Vagina (tissue), 2 donors: ENCODE data around the gene ACVR1. TPM values are rescaled to one million over a fixed set of nuclear protein-coding genes. Genes with fewer than 3 reads are reported as not detected.

Experiments used
- DNase-seq, 2 donors: peaks; one replicate each; pipeline ENCODE4 v3.0.0-alpha.2; 2017; ENCODE audit errors: extremely low spot score in 2 of 2
- H3K27ac ChIP-seq: fragments of 200-600 bp; sonication (generic); one replicate; pipeline ENCODE4 v1.5.1; 2019
- H3K27me3 ChIP-seq: fragments of 200-600 bp; sonication (generic); one replicate; pipeline ENCODE4 v1.5.1; 2019
- H3K36me3 ChIP-seq, 2 donors: fragments of 200-600 bp; sonication (generic); one replicate each; pipeline ENCODE4 v1.5.1; 2017 to 2019
- H3K4me1 ChIP-seq: fragments of 200-600 bp; sonication (generic); one replicate; pipeline ENCODE4 v1.5.1; 2019
- H3K4me3 ChIP-seq, 2 donors: fragments of 200-600 bp; sonication (generic); 1 replicate in 1 of 2; 2 replicates in 1 of 2; pipeline ENCODE4 v1.5.1; 2016 to 2019
- H3K9me3 ChIP-seq: fragments of 200-600 bp; sonication (generic); one replicate; pipeline ENCODE4 v1.5.1; 2019
- POLR2A ChIP-seq, 2 donors: fragments of 450-650 bp; IDR thresholded peaks; one replicate each; pipeline ENCODE4 v1.6.1; 2017; ENCODE audit warnings: antibody characterized with exemption in 2 of 2, mild to moderate bottlenecking in 2 of 2, moderate library complexity in 2 of 2
- POLR2AphosphoS5 ChIP-seq, 2 donors: sonication (generic); formaldehyde crosslinking; IDR thresholded peaks; one replicate each; pipeline ENCODE4 v1.9.0; 2017; ENCODE audit warnings: antibody characterized with exemption in 2 of 2, mild to moderate bottlenecking in 2 of 2, low read depth in 1 of 2; ENCODE audit not compliant: insufficient read depth in 1 of 2
- intact Hi-C: fragments of 100-400 bp; cut with DNase I; formaldehyde crosslinking; loops from one replicate; pipeline ENCODE4 v1.15.1; 2023
- total RNA-seq: library from RNA; depleted of rRNA; stranded (reverse); fragments of >200 nt; gene quantifications from one replicate; pipeline ENCODE4 v1.2.3, GENCODE V29; 2016
- TF ChIP-seq, protein P1 (sequence below), 3 experiments: fragments of 450-650 bp in 2 of 3; fragments of 200-600 bp in 1 of 3; sonication (generic) in 1 of 3; IDR thresholded peaks; one replicate each; pipeline ENCODE4 v1.5.1; 2017 to 2019; ENCODE audit warnings: antibody characterized with exemption in 3 of 3, mild to moderate bottlenecking in 2 of 3, moderate library complexity in 2 of 3

Gene ACVR1
- total RNA-seq, 1 donor from 2014 or later: 25.8 TPM

DNA sequence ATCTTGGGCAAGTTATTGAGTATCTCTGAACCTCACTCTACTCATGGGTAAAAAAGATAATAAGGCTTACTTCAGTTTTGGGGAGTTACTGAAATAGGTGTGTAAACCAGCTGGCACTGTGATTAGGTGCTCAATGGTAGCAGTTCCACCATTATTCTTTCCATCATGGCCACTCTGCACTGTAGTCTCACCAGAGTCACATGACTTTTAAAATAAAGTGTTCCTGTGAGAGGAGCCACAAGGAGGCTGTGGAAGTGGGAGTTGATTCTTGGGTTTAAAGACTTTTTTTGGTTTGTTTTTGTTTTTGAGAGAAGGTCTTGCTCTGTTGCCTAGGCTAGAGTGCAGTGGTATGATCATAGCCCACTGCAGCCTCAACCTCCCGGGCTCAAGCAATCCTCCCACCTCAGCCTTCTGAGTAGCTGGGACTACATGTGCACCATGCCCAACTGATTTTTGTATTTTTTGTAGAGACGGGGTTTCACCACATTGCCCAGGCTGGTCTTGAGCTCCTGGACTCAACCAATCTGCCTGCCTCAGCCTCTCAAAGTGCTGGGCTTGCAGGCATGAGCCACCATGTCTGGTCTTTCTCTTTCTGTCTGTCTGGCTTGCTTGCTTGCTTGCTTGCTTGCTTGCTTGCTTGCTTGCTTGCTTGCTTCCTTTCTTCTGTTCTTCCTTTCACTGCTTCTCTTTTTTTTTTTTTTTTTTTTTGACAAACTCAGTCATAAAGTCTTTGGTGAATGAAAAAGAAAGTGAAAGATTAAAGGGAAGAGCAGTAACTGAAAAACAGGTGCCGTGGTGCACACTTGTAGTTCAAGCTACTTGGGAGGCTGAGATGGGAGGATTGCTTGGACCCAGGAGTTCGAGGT lies 21.2 kb upstream of the ACVR1 start:
- Histone ChIP-seq H3K27ac (no peak overlapping the region), H3K36me3 (no peaks in the 10 kb centered on the region), H3K4me3 (no peak overlapping the region), H3K9me3 (no peaks in the 10 kb centered on the region), H3K4me1 (peaks cover 15% of the 10 kb centered on the region), H3K27me3 (no peaks in the 10 kb centered on the region)
- no peak for DNase-seq
- TF ChIP-seq POLR2AphosphoS5 (IDR thresholded peaks at IDR 0.05; ENCODE audit: insufficient read depth in 1 of 2, low read depth in 1 of 2) (no peak), POLR2A (IDR thresholded peaks at IDR 0.05) (no peak)
- TF ChIP-seq, protein P1, sequence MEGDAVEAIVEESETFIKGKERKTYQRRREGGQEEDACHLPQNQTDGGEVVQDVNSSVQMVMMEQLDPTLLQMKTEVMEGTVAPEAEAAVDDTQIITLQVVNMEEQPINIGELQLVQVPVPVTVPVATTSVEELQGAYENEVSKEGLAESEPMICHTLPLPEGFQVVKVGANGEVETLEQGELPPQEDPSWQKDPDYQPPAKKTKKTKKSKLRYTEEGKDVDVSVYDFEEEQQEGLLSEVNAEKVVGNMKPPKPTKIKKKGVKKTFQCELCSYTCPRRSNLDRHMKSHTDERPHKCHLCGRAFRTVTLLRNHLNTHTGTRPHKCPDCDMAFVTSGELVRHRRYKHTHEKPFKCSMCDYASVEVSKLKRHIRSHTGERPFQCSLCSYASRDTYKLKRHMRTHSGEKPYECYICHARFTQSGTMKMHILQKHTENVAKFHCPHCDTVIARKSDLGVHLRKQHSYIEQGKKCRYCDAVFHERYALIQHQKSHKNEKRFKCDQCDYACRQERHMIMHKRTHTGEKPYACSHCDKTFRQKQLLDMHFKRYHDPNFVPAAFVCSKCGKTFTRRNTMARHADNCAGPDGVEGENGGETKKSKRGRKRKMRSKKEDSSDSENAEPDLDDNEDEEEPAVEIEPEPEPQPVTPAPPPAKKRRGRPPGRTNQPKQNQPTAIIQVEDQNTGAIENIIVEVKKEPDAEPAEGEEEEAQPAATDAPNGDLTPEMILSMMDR (IDR thresholded peaks at IDR 0.05): no peak
- intact Hi-C loops: no loop called here

DNA sequence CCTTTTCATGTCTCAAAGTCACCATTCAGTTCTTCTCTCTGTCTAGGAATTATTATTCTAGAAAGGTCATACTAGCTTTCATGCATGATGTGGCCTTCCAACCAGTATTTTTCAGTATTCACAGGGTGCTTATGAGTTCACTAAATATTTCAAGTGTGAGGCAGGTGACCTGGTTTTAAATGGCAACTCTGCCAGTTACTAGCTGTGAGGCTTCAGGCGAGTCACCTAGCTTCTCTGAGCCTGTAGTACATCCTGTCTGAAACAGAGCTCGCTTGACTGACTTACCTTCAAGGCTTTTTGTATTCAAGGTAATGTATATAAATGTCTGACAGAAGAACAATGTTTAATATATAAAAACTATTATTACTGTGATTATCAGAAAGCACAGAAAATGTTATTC lies 19.4 kb upstream of the ACVR1 start:
- Histone ChIP-seq H3K4me1 (peaks cover 15% of the 10 kb centered on the region), H3K4me3 (no peak overlapping the region), H3K27ac (peak overlapping the region; percentile 31), H3K9me3 (no peaks in the 10 kb centered on the region), H3K27me3 (no peaks in the 10 kb centered on the region), H3K36me3 (no peaks in the 10 kb centered on the region)
- intact Hi-C loops: no loop called here
- TF ChIP-seq, protein P1 (IDR thresholded peaks at IDR 0.05): no peak
- TF ChIP-seq POLR2A (IDR thresholded peaks at IDR 0.05) (no peak), POLR2AphosphoS5 (IDR thresholded peaks at IDR 0.05; ENCODE audit: insufficient read depth in 1 of 2, low read depth in 1 of 2) (no peak)
- DNase-seq: no peak

DNA sequence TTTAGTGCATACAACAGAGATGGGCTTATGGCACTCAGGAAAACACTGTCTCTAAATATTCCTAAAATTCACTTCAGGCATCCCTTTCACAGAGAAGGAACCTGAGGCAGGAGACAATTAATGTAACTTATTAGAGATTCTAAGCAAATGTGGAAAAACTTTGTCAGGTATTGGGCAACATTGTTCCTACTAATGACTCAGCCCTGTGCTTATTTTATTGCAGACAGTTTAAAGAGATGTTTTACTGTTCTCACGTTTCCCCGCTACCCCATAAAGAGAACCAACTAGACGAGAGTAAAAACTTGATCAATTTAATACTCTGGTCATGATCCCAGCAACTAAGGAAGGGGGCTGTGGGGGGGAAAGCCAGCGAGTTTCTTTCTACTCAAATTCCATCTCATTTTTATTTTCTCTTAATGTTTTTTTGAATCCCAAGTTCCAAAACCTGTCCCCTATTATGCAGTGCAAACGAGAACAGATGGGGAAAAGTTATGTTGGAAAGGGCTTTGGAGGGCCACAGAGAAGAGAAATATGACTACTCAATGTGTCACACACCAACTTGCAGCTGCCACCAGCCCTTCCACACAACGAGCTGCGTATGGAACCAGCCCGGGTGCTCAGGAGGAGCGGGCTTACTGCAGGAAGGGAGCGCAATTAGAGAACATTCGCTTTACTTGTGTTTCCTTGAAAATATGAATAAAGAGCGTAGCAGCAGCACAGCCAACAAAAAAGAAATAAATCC lies 18.7 kb upstream of the ACVR1 start:
- DNase-seq: no peak
- H3K27ac ChIP-seq: peak overlapping the region; percentile 31
- intact Hi-C loops: no loop called here

DNA sequence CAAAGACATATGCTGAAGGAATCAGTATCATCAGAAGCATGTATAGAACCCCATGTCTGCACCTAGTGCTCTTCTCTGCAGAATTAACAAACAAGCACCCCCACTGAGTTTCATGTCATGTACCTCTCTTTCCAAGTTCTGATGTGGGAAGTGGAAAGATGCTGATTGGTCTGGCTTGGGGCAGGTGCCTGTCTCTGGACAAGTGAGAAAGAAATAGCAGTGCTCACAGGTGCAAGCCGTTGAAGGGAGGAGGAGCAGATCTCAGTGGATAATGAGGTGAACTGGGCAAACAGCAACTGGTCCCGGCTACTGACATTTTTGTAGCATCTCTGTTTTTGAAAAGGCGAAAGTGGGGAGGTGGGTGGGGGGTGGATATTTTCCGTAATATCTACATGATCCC lies 17.5 kb upstream of the ACVR1 start:
- H3K27me3 ChIP-seq: no peaks in the 10 kb centered on the region
- H3K4me3 ChIP-seq: no peak overlapping the region
- no peak for TF ChIP-seq POLR2A (IDR thresholded peaks at IDR 0.05)
- TF ChIP-seq, protein P1 (IDR thresholded peaks at IDR 0.05): no peak
- no peak for TF ChIP-seq POLR2AphosphoS5 (IDR thresholded peaks at IDR 0.05; ENCODE audit: insufficient read depth in 1 of 2, low read depth in 1 of 2)
- H3K27ac ChIP-seq: no peak overlapping the region
- no peaks in the 10 kb centered on the region for H3K36me3 ChIP-seq
- peaks cover 13% of the 10 kb centered on the region for H3K4me1 ChIP-seq
- H3K9me3 ChIP-seq: no peaks in the 10 kb centered on the region
- DNase-seq: no peak
- intact Hi-C loops: no loop called here

More for the DNA sequence above, 18.7 kb upstream of the ACVR1 start:
- Histone ChIP-seq H3K9me3 (no peaks in the 10 kb centered on the region), H3K4me1 (peaks cover 15% of the 10 kb centered on the region), H3K36me3 (no peaks in the 10 kb centered on the region), H3K4me3 (no peak overlapping the region), H3K27me3 (no peaks in the 10 kb centered on the region)
- TF ChIP-seq, protein P1 (IDR thresholded peaks at IDR 0.05): no peak
- peak in 1 of 2 donors; percentile 72 for TF ChIP-seq POLR2AphosphoS5 (IDR thresholded peaks at IDR 0.05; ENCODE audit: insufficient read depth in 1 of 2, low read depth in 1 of 2)
